ENCODE results near the gene CHGA. TPM values are rescaled to one million over a fixed set of nuclear protein-coding genes. Genes with fewer than 3 reads are reported as not detected.

The CHGA gene
- total RNA-seq, 6 donors from 2014 or later, result 0.46 to 0.81 TPM; not detected in 4

- no peak for TF ChIP-seq POLR2AphosphoS5 (IDR thresholded peaks at IDR 0.05)
- TF ChIP-seq EP300 (IDR thresholded peaks at IDR 0.05), result no peak
- H3K27me3 ChIP-seq, result no peaks in the 10 kb centered on the region
- no peak for DNase-seq
- H3K4me3 ChIP-seq, result no peak overlapping the region
- ATAC-seq (ENCODE audit: low FRiP score in 2 of 2), result no peak
- no peak overlapping the region for H3K27ac ChIP-seq
- WGBS, 2 donors, result 95 to 97% methylated on average over 6 of the region's 6 CpGs
- peaks cover 0 to 58% (median 29%) of the 10 kb centered on the region in 4 donors for H3K36me3 ChIP-seq
- H3K9me3 ChIP-seq, result no peaks in the 10 kb centered on the region
- peaks cover 0 to 12% (median 2%) of the 10 kb centered on the region in 4 donors for H3K4me1 ChIP-seq
These were observed 27.8 kb downstream of the CHGA start for GRCh38 chr14:92950773-92951172.

- Histone ChIP-seq H3K27me3 (no peaks in the 10 kb centered on the region), H3K4me1 (peaks cover 0 to 12% (median 2%) of the 10 kb centered on the region in 4 donors), H3K27ac (no peak overlapping the region), H3K9me3 (no peaks in the 10 kb centered on the region), H3K36me3 (peaks cover 0 to 56% (median 24%) of the 10 kb centered on the region in 4 donors), H3K4me3 (no peak overlapping the region)
- no peak for TF ChIP-seq POLR2AphosphoS5 (IDR thresholded peaks at IDR 0.05)
- TF ChIP-seq CTCF (IDR thresholded peaks at IDR 0.05), result no peak
- no peak for TF ChIP-seq POLR2A (IDR thresholded peaks at IDR 0.05)
- no peak for TF ChIP-seq EP300 (IDR thresholded peaks at IDR 0.05)
- no peak for ATAC-seq (ENCODE audit: low FRiP score in 2 of 2)
- DNase-seq, result no peak
- WGBS, 2 donors, result 94% methylated on average over 3 to 7 of the region's 7 CpGs
These were observed 28.3 kb downstream of the CHGA start for GRCh38 chr14:92951261-92951660.

GRCh38 chr14:92951912-92952471, 29.0 kb downstream of the CHGA start:
- Histone ChIP-seq H3K4me1 (peaks cover 0 to 12% (median 0%) of the 10 kb centered on the region in 4 donors), H3K27ac (no peak overlapping the region), H3K27me3 (no peaks in the 10 kb centered on the region), H3K4me3 (no peak overlapping the region), H3K9me3 (no peaks in the 10 kb centered on the region), H3K36me3 (peaks cover 0 to 56% (median 25%) of the 10 kb centered on the region in 4 donors)
- DNase-seq (peak; percentile 78 to 93), ATAC-seq (ENCODE audit: low FRiP score in 2 of 2) (peak; percentile 86 to 88)
- 19 to 67% methylated on average over 2 to 17 of the region's 18 CpGs for WGBS, 2 donors
- TF ChIP-seq CTCF (IDR thresholded peaks at IDR 0.05), result peak; percentile 92 to 97 (median 94)
- no peak for TF ChIP-seq EP300 (IDR thresholded peaks at IDR 0.05)
- TF ChIP-seq POLR2AphosphoS5 (IDR thresholded peaks at IDR 0.05), result no peak
- TF ChIP-seq POLR2A (IDR thresholded peaks at IDR 0.05), result no peak

- 90 to 91% methylated on average over 20 to 29 of the region's 32 CpGs for WGBS, 2 donors
- no peak overlapping the region for H3K27ac ChIP-seq
- H3K36me3 ChIP-seq, result peaks cover 2 to 60% (median 32%) of the 10 kb centered on the region in 4 donors
- peaks cover 0 to 12% (median 0%) of the 10 kb centered on the region in 4 donors for H3K4me1 ChIP-seq
- ATAC-seq (ENCODE audit: low FRiP score in 2 of 2) (peak in 1 of 2 donors; percentile 25), DNase-seq (peak in 1 of 2 donors; percentile 80)
- H3K27me3 ChIP-seq, result no peaks in the 10 kb centered on the region
- H3K9me3 ChIP-seq, result no peaks in the 10 kb centered on the region
- no peak for TF ChIP-seq POLR2A (IDR thresholded peaks at IDR 0.05)
- TF ChIP-seq EP300 (IDR thresholded peaks at IDR 0.05), result no peak
- no peak for TF ChIP-seq CTCF (IDR thresholded peaks at IDR 0.05)
- TF ChIP-seq POLR2AphosphoS5 (IDR thresholded peaks at IDR 0.05), result no peak
- no peak overlapping the region for H3K4me3 ChIP-seq
These were observed 29.7 kb downstream of the CHGA start for GRCh38 chr14:92952481-92953298.

- TF ChIP-seq POLR2A (IDR thresholded peaks at IDR 0.05) (no peak), CTCF (IDR thresholded peaks at IDR 0.05) (no peak), EP300 (IDR thresholded peaks at IDR 0.05) (no peak), POLR2AphosphoS5 (IDR thresholded peaks at IDR 0.05) (no peak)
- no peaks in the 10 kb centered on the region for H3K27me3 ChIP-seq
- WGBS, 2 donors, result 88 to 90% methylated on average over 6 of the region's 6 CpGs
- H3K4me3 ChIP-seq, result no peak overlapping the region
- no peak overlapping the region for H3K27ac ChIP-seq
- H3K36me3 ChIP-seq, result peaks cover 6 to 62% (median 39%) of the 10 kb centered on the region in 4 donors
- DNase-seq (no peak), ATAC-seq (ENCODE audit: low FRiP score in 2 of 2) (no peak)
- H3K9me3 ChIP-seq, result no peaks in the 10 kb centered on the region
- peaks cover 0 to 12% (median 0%) of the 10 kb centered on the region in 4 donors for H3K4me1 ChIP-seq
These were observed 30.6 kb downstream of the CHGA start for GRCh38 chr14:92953526-92953925.

All from upper lobe of left lung (tissue), 6 donors.